ENCODE data around the gene RCBTB1. TPM values are rescaled to one million over a fixed set of nuclear protein-coding genes. Genes with fewer than 3 reads are reported as not detected.

RCBTB1 gene
- total RNA-seq, 6 donors from 2014 or later = 12.6 to 23.5 (median 18.0) TPM

DNA sequence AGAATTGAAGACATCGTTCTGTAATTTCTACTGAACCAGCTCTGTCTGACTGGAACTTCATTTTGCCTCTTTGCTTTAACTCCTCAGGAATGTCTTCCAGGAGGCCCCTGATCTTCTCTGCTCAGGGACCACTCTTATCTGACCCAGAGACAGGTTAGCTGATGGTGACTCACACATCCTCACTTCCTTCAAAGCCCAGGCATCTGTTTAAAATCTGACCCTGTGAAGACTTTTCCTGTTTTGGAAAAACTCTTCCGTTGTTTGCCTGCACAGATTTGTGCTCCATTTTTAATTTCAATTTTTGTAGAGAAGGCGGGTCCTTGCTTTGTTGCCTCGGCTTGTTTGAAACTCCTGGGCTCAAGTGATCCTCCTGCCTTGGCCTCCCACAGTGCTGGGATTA, 44.6 kb upstream of the RCBTB1 start:
- ATAC-seq (ENCODE audit: low FRiP score in 2 of 2) = no peak
- 65% methylated on average over 4 of the region's 4 CpGs for WGBS, 2 donors
- TF ChIP-seq, protein P1, sequence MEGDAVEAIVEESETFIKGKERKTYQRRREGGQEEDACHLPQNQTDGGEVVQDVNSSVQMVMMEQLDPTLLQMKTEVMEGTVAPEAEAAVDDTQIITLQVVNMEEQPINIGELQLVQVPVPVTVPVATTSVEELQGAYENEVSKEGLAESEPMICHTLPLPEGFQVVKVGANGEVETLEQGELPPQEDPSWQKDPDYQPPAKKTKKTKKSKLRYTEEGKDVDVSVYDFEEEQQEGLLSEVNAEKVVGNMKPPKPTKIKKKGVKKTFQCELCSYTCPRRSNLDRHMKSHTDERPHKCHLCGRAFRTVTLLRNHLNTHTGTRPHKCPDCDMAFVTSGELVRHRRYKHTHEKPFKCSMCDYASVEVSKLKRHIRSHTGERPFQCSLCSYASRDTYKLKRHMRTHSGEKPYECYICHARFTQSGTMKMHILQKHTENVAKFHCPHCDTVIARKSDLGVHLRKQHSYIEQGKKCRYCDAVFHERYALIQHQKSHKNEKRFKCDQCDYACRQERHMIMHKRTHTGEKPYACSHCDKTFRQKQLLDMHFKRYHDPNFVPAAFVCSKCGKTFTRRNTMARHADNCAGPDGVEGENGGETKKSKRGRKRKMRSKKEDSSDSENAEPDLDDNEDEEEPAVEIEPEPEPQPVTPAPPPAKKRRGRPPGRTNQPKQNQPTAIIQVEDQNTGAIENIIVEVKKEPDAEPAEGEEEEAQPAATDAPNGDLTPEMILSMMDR (IDR thresholded peaks at IDR 0.05) = no peak
- no peak for TF ChIP-seq POLR2AphosphoS5 (IDR thresholded peaks at IDR 0.05)
- TF ChIP-seq EP300 (IDR thresholded peaks at IDR 0.05) = no peak
- no peak for TF ChIP-seq POLR2A (IDR thresholded peaks at IDR 0.05)
- Histone ChIP-seq H3K9me3 (no peaks in the 10 kb centered on the region), H3K27ac (peak overlapping the region; percentile 9 to 85 (median 45)), H3K4me3 (peak overlapping the region in 1 of 4 donors; percentile 45), H3K36me3 (no peaks in the 10 kb centered on the region), H3K27me3 (no peaks in the 10 kb centered on the region), H3K4me1 (peaks cover 6 to 44% (median 30%) of the 10 kb centered on the region in 4 donors)
- DNase-seq = no peak

DNA sequence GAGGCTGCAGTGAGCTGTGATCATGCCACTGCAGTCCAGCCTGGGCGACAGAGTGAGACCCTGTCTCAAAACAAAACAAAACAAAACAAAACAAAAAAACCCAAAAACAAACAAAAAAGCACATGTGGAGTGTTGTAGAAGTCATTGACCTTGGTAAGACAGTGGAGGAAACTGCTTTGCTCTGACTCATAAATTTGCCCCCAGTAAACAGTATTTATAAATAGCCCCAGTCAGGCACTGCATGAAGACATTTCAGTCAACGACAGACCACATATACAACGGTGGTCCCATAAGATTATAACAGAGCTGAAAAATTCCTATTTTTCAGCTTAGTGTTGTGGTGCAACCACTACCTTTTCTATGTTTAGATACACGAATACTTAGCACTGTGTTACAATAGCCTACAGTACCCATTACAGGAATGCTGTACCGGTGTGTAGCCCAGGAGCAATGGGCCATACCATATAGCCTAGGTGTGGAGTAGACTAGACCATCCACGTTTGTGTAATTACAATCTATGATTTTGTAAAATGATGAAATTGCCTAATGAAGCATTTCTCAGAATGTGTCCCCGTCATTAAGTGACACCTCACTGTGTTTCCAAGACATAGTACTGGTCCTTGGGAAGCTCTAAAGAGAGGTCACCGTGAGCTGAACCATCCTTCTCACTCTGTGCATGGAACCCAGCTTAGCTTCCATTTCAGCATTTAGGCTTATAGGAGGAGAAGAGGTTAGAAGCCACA, 44.0 kb upstream of the RCBTB1 start:
- no peaks in the 10 kb centered on the region for H3K27me3 ChIP-seq
- H3K4me1 ChIP-seq = peaks cover 6 to 41% (median 29%) of the 10 kb centered on the region in 4 donors
- H3K9me3 ChIP-seq = no peaks in the 10 kb centered on the region
- H3K27ac ChIP-seq = peak overlapping the region; percentile 9 to 85 (median 45)
- H3K4me3 ChIP-seq = peak overlapping the region in 3 of 4 donors; percentile 20 to 45 (median 35)
- ATAC-seq (ENCODE audit: low FRiP score in 2 of 2) (no peak), DNase-seq (no peak)
- TF ChIP-seq POLR2AphosphoS5 (IDR thresholded peaks at IDR 0.05) = no peak
- TF ChIP-seq POLR2A (IDR thresholded peaks at IDR 0.05) = no peak
- TF ChIP-seq, protein P1 (IDR thresholded peaks at IDR 0.05) = no peak
- TF ChIP-seq EP300 (IDR thresholded peaks at IDR 0.05) = no peak
- H3K36me3 ChIP-seq = no peaks in the 10 kb centered on the region
- WGBS, 2 donors = 68% methylated on average over 8 of the region's 8 CpGs

DNA sequence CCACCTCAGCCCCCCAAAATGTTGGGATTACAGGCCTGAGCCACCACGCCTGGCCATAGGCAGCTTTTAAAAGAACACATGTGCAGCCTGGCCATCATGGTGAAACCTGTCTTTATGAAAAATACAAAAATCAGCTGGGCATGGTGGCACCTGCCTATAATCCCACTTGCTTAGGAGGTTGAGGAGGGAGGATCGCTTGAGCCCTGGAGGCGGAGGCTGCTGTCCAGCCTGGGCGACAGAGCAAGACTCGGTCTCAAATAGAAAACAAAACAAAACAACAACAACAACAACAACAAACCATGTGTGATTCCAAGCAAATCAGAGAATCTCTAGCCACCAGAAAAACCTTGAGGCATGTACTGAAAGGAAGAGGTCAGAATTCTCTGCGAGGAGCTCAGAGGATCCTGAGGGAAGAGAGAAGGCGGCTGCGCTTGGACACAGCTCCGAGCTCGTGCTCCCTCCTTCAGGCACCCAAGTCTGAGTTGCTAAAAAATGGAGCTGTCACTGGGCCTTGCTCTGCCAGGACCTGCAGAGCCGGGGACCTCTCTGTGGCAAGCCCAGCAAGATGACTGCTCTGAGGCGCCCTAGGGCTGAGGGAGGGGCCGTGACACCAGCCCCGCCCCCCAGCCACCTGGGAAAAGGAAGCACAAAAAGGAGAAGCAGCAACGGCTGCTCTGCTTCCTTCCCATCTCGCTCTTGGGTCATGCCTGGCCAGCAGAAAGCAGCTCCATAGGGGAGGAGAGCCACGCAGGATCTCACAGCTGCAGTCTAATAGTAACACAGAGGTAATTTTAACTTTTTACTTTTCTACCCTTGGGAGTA, 42.7 kb upstream of the RCBTB1 start, which contains the start of gene ARL11:
TSS of gene ARL11 (plus strand) at position 677 of the 822 bp plus-strand sequence. CDS start 1,941 bp downstream, outside the sequence.
- Histone ChIP-seq H3K4me1 (peaks cover 6 to 35% (median 28%) of the 10 kb centered on the region in 4 donors), H3K27ac (peak within 1 kb of the TSS in 3 of 4 donors; percentile 56 to 85 (median 76)), H3K9me3 (no peaks in the 10 kb centered on the region), H3K36me3 (no peaks in the 10 kb centered on the region), H3K4me3 (peak within 1 kb of the TSS in 3 of 4 donors; percentile 20 to 45 (median 35)), H3K27me3 (no peaks in the 10 kb centered on the region)
- peak; percentile 72 to 83 for ATAC-seq (ENCODE audit: low FRiP score in 2 of 2)
- 46 to 59% methylated on average over 13 to 17 of the region's 17 CpGs for WGBS, 2 donors
- peak; percentile 87 to 89 for DNase-seq
- TF ChIP-seq POLR2AphosphoS5 (IDR thresholded peaks at IDR 0.05) (peak in 1 of 2 donors; percentile 71), EP300 (IDR thresholded peaks at IDR 0.05) (no peak), POLR2A (IDR thresholded peaks at IDR 0.05) (peak in 2 of 4 donors; percentile 37 to 75)
- TF ChIP-seq, protein P1 (IDR thresholded peaks at IDR 0.05) = no peak

DNA sequence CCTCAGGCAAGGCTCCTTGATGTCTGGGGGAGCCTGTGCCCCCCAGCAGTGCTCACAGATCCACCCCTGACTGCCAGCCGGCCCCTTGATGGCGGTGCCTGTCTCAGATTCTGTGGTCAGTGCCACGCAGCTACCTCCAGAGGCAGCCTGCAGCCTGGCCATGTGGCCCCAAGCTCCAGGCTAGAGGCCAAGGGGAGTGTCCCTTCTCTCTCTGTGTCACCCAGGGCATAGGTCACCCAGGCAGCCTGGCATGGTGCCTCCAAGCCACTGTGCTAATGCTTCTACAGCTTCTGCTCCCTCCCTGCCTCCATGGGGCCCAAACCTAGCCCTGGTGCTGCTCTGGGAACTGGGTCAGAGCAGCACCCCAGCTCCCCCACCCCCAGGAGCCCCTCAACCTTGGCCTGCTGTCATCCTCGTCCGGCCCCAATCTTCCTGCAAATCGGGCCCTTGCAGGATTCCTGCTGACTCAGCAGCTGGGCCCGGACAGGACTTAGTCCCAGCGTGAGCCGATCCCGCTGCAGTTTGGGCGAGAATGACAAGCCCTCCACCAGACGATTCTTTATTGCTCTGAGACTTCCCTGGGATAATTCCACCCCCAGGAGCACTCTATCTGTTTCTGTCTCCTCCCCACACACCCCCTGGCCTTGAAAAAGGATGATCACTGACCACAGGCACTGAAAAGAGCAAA, 40.2 kb upstream of the RCBTB1 start:
- DNase-seq (peak; percentile 62 to 66), ATAC-seq (ENCODE audit: low FRiP score in 2 of 2) (peak; percentile 52 to 77)
- TF ChIP-seq POLR2A (IDR thresholded peaks at IDR 0.05) = no peak
- TF ChIP-seq POLR2AphosphoS5 (IDR thresholded peaks at IDR 0.05) = peak in 1 of 2 donors; percentile 11
- Histone ChIP-seq H3K4me1 (peaks cover 6 to 30% (median 24%) of the 10 kb centered on the region in 4 donors), H3K36me3 (no peaks in the 10 kb centered on the region), H3K9me3 (no peaks in the 10 kb centered on the region), H3K27ac (peak overlapping the region in 2 of 4 donors; percentile 50 to 53), H3K27me3 (no peaks in the 10 kb centered on the region), H3K4me3 (no peak overlapping the region)
- 68 to 72% methylated on average over 9 of the region's 12 CpGs for WGBS, 2 donors

Data from upper lobe of left lung (tissue), 6 donors.